Thyroid gland (tissue), 4 donors: ENCODE data around the gene PIGP.

Experiments
- POLR2A ChIP-seq, 2 donors: fragments of 450-650 bp; IDR thresholded peaks; one replicate each; pipeline ENCODE4 v1.6.1; 2017; ENCODE audit warnings: antibody characterized with exemption in 2 of 2, mild to moderate bottlenecking in 2 of 2, moderate library complexity in 1 of 2
- TF ChIP-seq, protein P1 (sequence below), 6 experiments: fragments of 200-600 bp in 3 of 6; fragments of 450-650 bp in 3 of 6; sonication (generic) in 3 of 6; IDR thresholded peaks; one replicate each; pipeline ENCODE4 v1.5.1; 2016 to 2019; ENCODE audit warnings: antibody characterized with exemption in 6 of 6, mild to moderate bottlenecking in 2 of 6, inconsistent platforms in 1 of 6, moderate library complexity in 1 of 6

- TF ChIP-seq, protein P1, sequence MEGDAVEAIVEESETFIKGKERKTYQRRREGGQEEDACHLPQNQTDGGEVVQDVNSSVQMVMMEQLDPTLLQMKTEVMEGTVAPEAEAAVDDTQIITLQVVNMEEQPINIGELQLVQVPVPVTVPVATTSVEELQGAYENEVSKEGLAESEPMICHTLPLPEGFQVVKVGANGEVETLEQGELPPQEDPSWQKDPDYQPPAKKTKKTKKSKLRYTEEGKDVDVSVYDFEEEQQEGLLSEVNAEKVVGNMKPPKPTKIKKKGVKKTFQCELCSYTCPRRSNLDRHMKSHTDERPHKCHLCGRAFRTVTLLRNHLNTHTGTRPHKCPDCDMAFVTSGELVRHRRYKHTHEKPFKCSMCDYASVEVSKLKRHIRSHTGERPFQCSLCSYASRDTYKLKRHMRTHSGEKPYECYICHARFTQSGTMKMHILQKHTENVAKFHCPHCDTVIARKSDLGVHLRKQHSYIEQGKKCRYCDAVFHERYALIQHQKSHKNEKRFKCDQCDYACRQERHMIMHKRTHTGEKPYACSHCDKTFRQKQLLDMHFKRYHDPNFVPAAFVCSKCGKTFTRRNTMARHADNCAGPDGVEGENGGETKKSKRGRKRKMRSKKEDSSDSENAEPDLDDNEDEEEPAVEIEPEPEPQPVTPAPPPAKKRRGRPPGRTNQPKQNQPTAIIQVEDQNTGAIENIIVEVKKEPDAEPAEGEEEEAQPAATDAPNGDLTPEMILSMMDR (IDR thresholded peaks at IDR 0.05), result no peak
- no peak for TF ChIP-seq POLR2A (IDR thresholded peaks at IDR 0.05)
Observed at GRCh38 chr21:37043818-37044217, 29.1 kb downstream of the PIGP start.
